HepG2 (cell line): ENCODE data around the gene TMEM14A. TPM values are rescaled to one million over a fixed set of nuclear protein-coding genes. Genes with fewer than 3 reads are reported as not detected.

Source experiments
- CSRNP1 ChIP-seq: sonication (generic); formaldehyde crosslinking; IDR thresholded peaks from 2 replicates; pipeline ENCODE4 v1.8.1; 2023; ENCODE audit warnings: mild to moderate bottlenecking, missing genetic modification reagents
- HOXA9 ChIP-seq: sonication (generic); formaldehyde crosslinking; IDR thresholded peaks from 2 replicates; pipeline ENCODE4 v1.8.1; 2022; ENCODE audit warnings: missing genetic modification reagents, mild to moderate bottlenecking, moderate library complexity, borderline replicate concordance
- MEF2D ChIP-seq: sonication (generic); formaldehyde crosslinking; IDR thresholded peaks from 2 replicates; pipeline ENCODE4 v1.5.1; 2020; ENCODE audit warnings: mild to moderate bottlenecking, missing genetic modification reagents
- PCBP1 ChIP-seq: fragments of 200-400 bp; formaldehyde crosslinking; IDR thresholded peaks from 2 replicates; pipeline ENCODE4 v1.6.1; 2017; ENCODE audit warnings: mild to moderate bottlenecking, low read depth, low read length, borderline replicate concordance
- PCBP2 ChIP-seq: fragments of 200-400 bp; formaldehyde crosslinking; optimal IDR thresholded peaks from 2 replicates; pipeline ENCODE3; 2018; ENCODE audit warnings: low read length, low read depth; ENCODE audit not compliant: poor library complexity, severe bottlenecking
- ZC3H4 ChIP-seq: sonication (generic); formaldehyde crosslinking; IDR thresholded peaks from 2 replicates; pipeline ENCODE4 v1.4.0; 2020; ENCODE audit warnings: missing genetic modification reagents, borderline replicate concordance
- ZNF142 ChIP-seq: sonication (generic); formaldehyde crosslinking; IDR thresholded peaks from 2 replicates; pipeline ENCODE4 v1.4.0; 2020; ENCODE audit warnings: missing genetic modification reagents
- ZNF362 ChIP-seq: sonication (generic); formaldehyde crosslinking; IDR thresholded peaks from 2 replicates; pipeline ENCODE4 v1.4.0; 2020; ENCODE audit warnings: missing genetic modification reagents, mild to moderate bottlenecking, borderline replicate concordance
- ZNF383 ChIP-seq: sonication (generic); formaldehyde crosslinking; IDR thresholded peaks from 2 replicates; pipeline ENCODE4 v1.4.0; 2020; ENCODE audit warnings: missing genetic modification reagents, mild to moderate bottlenecking, borderline replicate concordance
- ZNF552 ChIP-seq: sonication (generic); formaldehyde crosslinking; IDR thresholded peaks from 2 replicates; pipeline ENCODE4 v1.9.0; 2022; ENCODE audit warnings: missing genetic modification reagents, mild to moderate bottlenecking, borderline replicate concordance
- ZNF703 ChIP-seq: sonication (generic); formaldehyde crosslinking; IDR thresholded peaks from 2 replicates; pipeline ENCODE4 v1.5.1; 2020; ENCODE audit warnings: missing genetic modification reagents, mild to moderate bottlenecking, moderate library complexity, borderline replicate concordance
- polyA plus RNA-seq, 8 experiments: library from polyadenylated mRNA; depleted of rRNA in 3 of 8; stranded (reverse) in 7 of 8; unstranded in 1 of 8; fragments of >200 nt; fragmentation: Illumina TruSeq in 4 of 8; extraction: Trizol in 4 of 8; gene quantifications; 2 replicates each; pipeline versions ENCODE4 v1.2.1 to v1.2.3, GENCODE V29; 2011 to 2016; ENCODE audit warnings: low read depth in 4 of 8, missing spikeins in 1 of 8, mixed read lengths in 1 of 8; ENCODE audit not compliant: insufficient read depth in 1 of 8
- total RNA-seq, 5 experiments: library from RNA; depleted of rRNA; stranded (reverse); fragments of >200 nt; fragmentation: Illumina TruSeq; extraction: Trizol; gene quantifications; 2 replicates each; pipeline ENCODE4 v1.2.3, GENCODE V29; 2016; ENCODE audit warnings: low read depth in 1 of 5
- TF ChIP-seq, protein P1 (sequence below): sonication (generic); formaldehyde crosslinking; IDR thresholded peaks from 2 replicates; pipeline ENCODE4 v1.4.0; 2020; ENCODE audit warnings: missing genetic modification reagents
- TF ChIP-seq, protein P2 (sequence below): sonication (generic); formaldehyde crosslinking; IDR thresholded peaks from 2 replicates; pipeline ENCODE4 v1.8.0; 2022; ENCODE audit warnings: mild to moderate bottlenecking, missing genetic modification reagents, moderate library complexity

The TMEM14A gene
- total and polyA plus RNA-seq, 2 of the 13 experiments (the other 11 are each of a cell fraction or from before 2014, with no cell fraction given), result 24.6 to 73.7 TPM

GRCh38 chr6:52724406-52725121 is 53.7 kb downstream of the TMEM14A start (continued):
- TF ChIP-seq, protein P1, sequence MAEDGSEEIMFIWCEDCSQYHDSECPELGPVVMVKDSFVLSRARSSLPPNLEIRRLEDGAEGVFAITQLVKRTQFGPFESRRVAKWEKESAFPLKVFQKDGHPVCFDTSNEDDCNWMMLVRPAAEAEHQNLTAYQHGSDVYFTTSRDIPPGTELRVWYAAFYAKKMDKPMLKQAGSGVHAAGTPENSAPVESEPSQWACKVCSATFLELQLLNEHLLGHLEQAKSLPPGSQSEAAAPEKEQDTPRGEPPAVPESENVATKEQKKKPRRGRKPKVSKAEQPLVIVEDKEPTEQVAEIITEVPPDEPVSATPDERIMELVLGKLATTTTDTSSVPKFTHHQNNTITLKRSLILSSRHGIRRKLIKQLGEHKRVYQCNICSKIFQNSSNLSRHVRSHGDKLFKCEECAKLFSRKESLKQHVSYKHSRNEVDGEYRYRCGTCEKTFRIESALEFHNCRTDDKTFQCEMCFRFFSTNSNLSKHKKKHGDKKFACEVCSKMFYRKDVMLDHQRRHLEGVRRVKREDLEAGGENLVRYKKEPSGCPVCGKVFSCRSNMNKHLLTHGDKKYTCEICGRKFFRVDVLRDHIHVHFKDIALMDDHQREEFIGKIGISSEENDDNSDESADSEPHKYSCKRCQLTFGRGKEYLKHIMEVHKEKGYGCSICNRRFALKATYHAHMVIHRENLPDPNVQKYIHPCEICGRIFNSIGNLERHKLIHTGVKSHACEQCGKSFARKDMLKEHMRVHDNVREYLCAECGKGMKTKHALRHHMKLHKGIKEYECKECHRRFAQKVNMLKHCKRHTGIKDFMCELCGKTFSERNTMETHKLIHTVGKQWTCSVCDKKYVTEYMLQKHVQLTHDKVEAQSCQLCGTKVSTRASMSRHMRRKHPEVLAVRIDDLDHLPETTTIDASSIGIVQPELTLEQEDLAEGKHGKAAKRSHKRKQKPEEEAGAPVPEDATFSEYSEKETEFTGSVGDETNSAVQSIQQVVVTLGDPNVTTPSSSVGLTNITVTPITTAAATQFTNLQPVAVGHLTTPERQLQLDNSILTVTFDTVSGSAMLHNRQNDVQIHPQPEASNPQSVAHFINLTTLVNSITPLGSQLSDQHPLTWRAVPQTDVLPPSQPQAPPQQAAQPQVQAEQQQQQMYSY (CRISPR knock-in tag), result no peak
- TF ChIP-seq PCBP2 (no peak), CSRNP1 (no peak), HOXA9 (CRISPR knock-in tag) (no peak), ZNF703 (CRISPR knock-in tag) (no peak), PCBP1 (no peak), ZNF383 (CRISPR knock-in tag) (no peak), MEF2D (CRISPR knock-in tag) (peak; percentile 26; the same call in 1 of the 2 replicates), ZC3H4 (no peak), ZNF142 (CRISPR knock-in tag) (0 out of 2 replicates have a peak, but pooled peaks have one; percentile 42), ZNF362 (peak; percentile 62; the same call in 1 of the 2 replicates), ZNF552 (no peak)
- TF ChIP-seq, protein P2, sequence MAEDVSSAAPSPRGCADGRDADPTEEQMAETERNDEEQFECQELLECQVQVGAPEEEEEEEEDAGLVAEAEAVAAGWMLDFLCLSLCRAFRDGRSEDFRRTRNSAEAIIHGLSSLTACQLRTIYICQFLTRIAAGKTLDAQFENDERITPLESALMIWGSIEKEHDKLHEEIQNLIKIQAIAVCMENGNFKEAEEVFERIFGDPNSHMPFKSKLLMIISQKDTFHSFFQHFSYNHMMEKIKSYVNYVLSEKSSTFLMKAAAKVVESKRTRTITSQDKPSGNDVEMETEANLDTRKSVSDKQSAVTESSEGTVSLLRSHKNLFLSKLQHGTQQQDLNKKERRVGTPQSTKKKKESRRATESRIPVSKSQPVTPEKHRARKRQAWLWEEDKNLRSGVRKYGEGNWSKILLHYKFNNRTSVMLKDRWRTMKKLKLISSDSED, result no peak
